Vagina (tissue), 2 donors: ENCODE measurements around the gene RELL1. TPM values are rescaled to one million over a fixed set of nuclear protein-coding genes. Genes with fewer than 3 reads are reported as not detected.

Experiments
- DNase-seq, 2 donors: peaks; one replicate each; pipeline ENCODE4 v3.0.0-alpha.2; 2017; ENCODE audit errors: extremely low spot score in 2 of 2
- H3K27ac ChIP-seq: fragments of 200-600 bp; sonication (generic); one replicate; pipeline ENCODE4 v1.5.1; 2019
- H3K27me3 ChIP-seq: fragments of 200-600 bp; sonication (generic); one replicate; pipeline ENCODE4 v1.5.1; 2019
- H3K36me3 ChIP-seq, 2 donors: fragments of 200-600 bp; sonication (generic); one replicate each; pipeline ENCODE4 v1.5.1; 2017 to 2019
- H3K4me1 ChIP-seq: fragments of 200-600 bp; sonication (generic); one replicate; pipeline ENCODE4 v1.5.1; 2019
- H3K4me3 ChIP-seq, 2 donors: fragments of 200-600 bp; sonication (generic); 1 replicate in 1 of 2; 2 replicates in 1 of 2; pipeline ENCODE4 v1.5.1; 2016 to 2019
- H3K9me3 ChIP-seq: fragments of 200-600 bp; sonication (generic); one replicate; pipeline ENCODE4 v1.5.1; 2019
- CTCF ChIP-seq, 3 experiments: fragments of 450-650 bp in 2 of 3; fragments of 200-600 bp in 1 of 3; sonication (generic) in 1 of 3; IDR thresholded peaks; one replicate each; pipeline ENCODE4 v1.5.1; 2017 to 2019; ENCODE audit warnings: antibody characterized with exemption in 3 of 3, mild to moderate bottlenecking in 2 of 3, moderate library complexity in 2 of 3
- POLR2A ChIP-seq, 2 donors: fragments of 450-650 bp; IDR thresholded peaks; one replicate each; pipeline ENCODE4 v1.6.1; 2017; ENCODE audit warnings: antibody characterized with exemption in 2 of 2, mild to moderate bottlenecking in 2 of 2, moderate library complexity in 2 of 2
- POLR2AphosphoS5 ChIP-seq, 2 donors: sonication (generic); formaldehyde crosslinking; IDR thresholded peaks; one replicate each; pipeline ENCODE4 v1.9.0; 2017; ENCODE audit warnings: antibody characterized with exemption in 2 of 2, mild to moderate bottlenecking in 2 of 2, low read depth in 1 of 2; ENCODE audit not compliant: insufficient read depth in 1 of 2
- intact Hi-C: fragments of 100-400 bp; cut with DNase I; formaldehyde crosslinking; loops from one replicate; pipeline ENCODE4 v1.15.1; 2023
- total RNA-seq: library from RNA; depleted of rRNA; stranded (reverse); fragments of >200 nt; gene quantifications from one replicate; pipeline ENCODE4 v1.2.3, GENCODE V29; 2016

The RELL1 gene
- total RNA-seq, 1 donor from 2014 or later, result 38.8 TPM

- TF ChIP-seq POLR2AphosphoS5 (IDR thresholded peaks at IDR 0.05; ENCODE audit: insufficient read depth in 1 of 2, low read depth in 1 of 2) (no peak), CTCF (IDR thresholded peaks at IDR 0.05) (no peak), POLR2A (IDR thresholded peaks at IDR 0.05) (no peak)
- H3K36me3 ChIP-seq, result peaks cover 0 to 4% of the 10 kb centered on the region in 2 donors
- H3K27me3 ChIP-seq, result no peaks in the 10 kb centered on the region
- H3K4me1 ChIP-seq, result peaks cover 4% of the 10 kb centered on the region
- no peak for DNase-seq
- H3K9me3 ChIP-seq, result no peaks in the 10 kb centered on the region
- intact Hi-C loops, result no loop called here
- H3K4me3 ChIP-seq, result no peak overlapping the region
- no peak overlapping the region for H3K27ac ChIP-seq
These were observed 80.2 kb downstream of the RELL1 start for GRCh38 chr4:37605843-37606565.

GRCh38 chr4:37604461-37604860 lies 81.7 kb downstream of the RELL1 start:
- H3K27ac ChIP-seq, result no peak overlapping the region
- H3K4me1 ChIP-seq, result peaks cover 4% of the 10 kb centered on the region
- intact Hi-C loops, result loop anchor here (5.0 kb wide), 1 partner anchor 188 kb away; no protein-coding TSS in a partner anchor
- H3K27me3 ChIP-seq, result no peaks in the 10 kb centered on the region
- no peak for DNase-seq
- no peak for TF ChIP-seq POLR2A (IDR thresholded peaks at IDR 0.05)
- TF ChIP-seq POLR2AphosphoS5 (IDR thresholded peaks at IDR 0.05; ENCODE audit: insufficient read depth in 1 of 2, low read depth in 1 of 2), result no peak
- TF ChIP-seq CTCF (IDR thresholded peaks at IDR 0.05), result no peak
- no peaks in the 10 kb centered on the region for H3K9me3 ChIP-seq
- H3K36me3 ChIP-seq, result peaks cover 0 to under 1% of the 10 kb centered on the region in 2 donors
- H3K4me3 ChIP-seq, result no peak overlapping the region

- intact Hi-C loops, result loop anchor here (5.0 kb wide), 1 partner anchor 189 kb away; no protein-coding TSS in a partner anchor
- Histone ChIP-seq H3K9me3 (no peaks in the 10 kb centered on the region), H3K27ac (no peak overlapping the region), H3K27me3 (no peaks in the 10 kb centered on the region), H3K36me3 (no peaks in the 10 kb centered on the region), H3K4me1 (peaks cover 4% of the 10 kb centered on the region), H3K4me3 (no peak overlapping the region)
- no peak for DNase-seq
- no peak for TF ChIP-seq POLR2A (IDR thresholded peaks at IDR 0.05)
- no peak for TF ChIP-seq POLR2AphosphoS5 (IDR thresholded peaks at IDR 0.05; ENCODE audit: insufficient read depth in 1 of 2, low read depth in 1 of 2)
- no peak for TF ChIP-seq CTCF (IDR thresholded peaks at IDR 0.05)
These were observed 82.5 kb downstream of the RELL1 start for GRCh38 chr4:37603711-37604110.

GRCh38 chr4:37603070-37603468 lies 83.1 kb downstream of the RELL1 start:
- Histone ChIP-seq H3K36me3 (no peaks in the 10 kb centered on the region), H3K27me3 (no peaks in the 10 kb centered on the region), H3K4me1 (peaks cover 4% of the 10 kb centered on the region), H3K4me3 (no peak overlapping the region), H3K9me3 (no peaks in the 10 kb centered on the region), H3K27ac (no peak overlapping the region)
- no peak for DNase-seq
- intact Hi-C loops, result loop anchor here (5.0 kb wide), 1 partner anchor 189 kb away; no protein-coding TSS in a partner anchor
- TF ChIP-seq CTCF (IDR thresholded peaks at IDR 0.05), result peak; percentile 96 to 98 (median 97)
- TF ChIP-seq POLR2AphosphoS5 (IDR thresholded peaks at IDR 0.05; ENCODE audit: insufficient read depth in 1 of 2, low read depth in 1 of 2), result no peak

- no peak for DNase-seq
- no peak overlapping the region for H3K4me3 ChIP-seq
- H3K27me3 ChIP-seq, result no peaks in the 10 kb centered on the region
- H3K4me1 ChIP-seq, result peaks cover 4% of the 10 kb centered on the region
- intact Hi-C loops, result loop anchor here (5.0 kb wide), 1 partner anchor 190 kb away; no protein-coding TSS in a partner anchor
- TF ChIP-seq POLR2AphosphoS5 (IDR thresholded peaks at IDR 0.05; ENCODE audit: insufficient read depth in 1 of 2, low read depth in 1 of 2) (no peak), CTCF (IDR thresholded peaks at IDR 0.05) (no peak), POLR2A (IDR thresholded peaks at IDR 0.05) (no peak)
- H3K9me3 ChIP-seq, result no peaks in the 10 kb centered on the region
- H3K27ac ChIP-seq, result no peak overlapping the region
- H3K36me3 ChIP-seq, result no peaks in the 10 kb centered on the region
These were observed 83.6 kb downstream of the RELL1 start for GRCh38 chr4:37602454-37603069.
